Activated T-cell treated with anti-CD3 and anti-CD28 coated beads, Interleukin-2, amount 50 U/mL, for 72 hours (primary cell): ENCODE data around the gene RPS18. TPM values are rescaled to one million over a fixed set of nuclear protein-coding genes. Genes with fewer than 3 reads are reported as not detected.
A peak's percentile ranks its signal among the peaks of the same experiment; 100 is the strongest.
"Not testable (repeated sequence)": the region's sequence is repeated elsewhere in the genome, so short reads cannot be mapped to it uniquely, and the experiment has no call there.

Experiments
- ATAC-seq, 2 donors: fragments of 150-1000 bp; cut with Tn5 transposase; replicated peaks in 1 of 2; 2 replicates each; pipeline ENCODE4 v1.10.0; 2021; ENCODE audit warnings: moderate library complexity in 2 of 2, mild to moderate bottlenecking in 1 of 2
- DNase-seq, 2 donors: peaks; one replicate each; pipeline ENCODE4 v3.0.0; 2021 to 2022; ENCODE audit warnings: mixed read lengths in 1 of 2
- H3K27ac Mint-ChIP-seq: one replicate; pipeline ENCODE4 v1.8.0; 2022; ENCODE audit warnings: mild to moderate bottlenecking, moderate library complexity, mixed read lengths
- H3K27me3 Mint-ChIP-seq: one replicate; pipeline ENCODE4 v1.8.0; 2022; ENCODE audit warnings: low read depth, mixed read lengths
- H3K36me3 Mint-ChIP-seq, 2 donors: one replicate each; pipeline ENCODE4 v1.8.0; 2022; ENCODE audit warnings: mixed read lengths in 2 of 2, mild to moderate bottlenecking in 1 of 2; ENCODE audit not compliant: insufficient read depth in 2 of 2
- H3K4me1 Mint-ChIP-seq: one replicate; pipeline ENCODE4 v1.8.0; 2022; ENCODE audit warnings: low read depth, mixed read lengths
- H3K4me3 Mint-ChIP-seq, 2 donors: one replicate each; pipeline ENCODE4 v1.8.0; 2022; ENCODE audit warnings: mild to moderate bottlenecking in 2 of 2, mixed read lengths in 2 of 2, moderate library complexity in 2 of 2
- H3K9me3 Mint-ChIP-seq, 2 donors: one replicate each; pipeline ENCODE4 v1.8.0; 2022; ENCODE audit warnings: mixed read lengths in 2 of 2
- total RNA-seq, 2 donors: library from RNA; stranded (reverse); gene quantifications; one replicate each; pipeline ENCODE4 v1.2.3, GENCODE V29; 2022

Gene RPS18
- total RNA-seq, 2 donors from 2014 or later, result 4,335 to 4,825 TPM

DNA sequence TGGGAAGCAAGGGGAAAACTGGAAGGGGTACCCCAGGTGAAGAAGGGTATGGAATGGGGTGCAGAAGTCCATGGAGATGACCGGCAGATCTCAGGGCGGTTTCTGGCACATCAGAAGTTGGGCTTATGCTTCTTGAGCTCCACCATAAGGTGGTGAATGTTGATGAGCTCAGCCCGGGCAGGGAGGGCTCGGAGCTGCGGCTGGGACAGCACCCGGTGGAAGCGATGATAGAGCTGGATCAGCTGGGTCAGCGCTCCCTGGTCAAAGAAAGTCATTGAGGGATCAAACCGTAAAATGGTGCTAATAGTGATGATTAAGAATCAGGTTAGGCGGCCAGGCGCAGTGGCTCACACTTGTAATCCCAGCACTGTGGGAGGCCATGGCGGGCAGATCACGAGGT, 21.1 kb upstream of the RPS18 start:
- ATAC-seq, result no peak
- H3K4me3 Mint-ChIP-seq, result peak overlapping the region; percentile 94 to 95
- no peaks in the 10 kb centered on the region for H3K27me3 Mint-ChIP-seq
- no peaks in the 10 kb centered on the region for H3K9me3 Mint-ChIP-seq
- H3K4me1 Mint-ChIP-seq, result peaks cover 34% of the 10 kb centered on the region
- peak overlapping the region; percentile 63 for H3K27ac Mint-ChIP-seq
- DNase-seq, result no peak
- peaks cover 7 to 18% of the 10 kb centered on the region in 2 donors for H3K36me3 Mint-ChIP-seq

DNA sequence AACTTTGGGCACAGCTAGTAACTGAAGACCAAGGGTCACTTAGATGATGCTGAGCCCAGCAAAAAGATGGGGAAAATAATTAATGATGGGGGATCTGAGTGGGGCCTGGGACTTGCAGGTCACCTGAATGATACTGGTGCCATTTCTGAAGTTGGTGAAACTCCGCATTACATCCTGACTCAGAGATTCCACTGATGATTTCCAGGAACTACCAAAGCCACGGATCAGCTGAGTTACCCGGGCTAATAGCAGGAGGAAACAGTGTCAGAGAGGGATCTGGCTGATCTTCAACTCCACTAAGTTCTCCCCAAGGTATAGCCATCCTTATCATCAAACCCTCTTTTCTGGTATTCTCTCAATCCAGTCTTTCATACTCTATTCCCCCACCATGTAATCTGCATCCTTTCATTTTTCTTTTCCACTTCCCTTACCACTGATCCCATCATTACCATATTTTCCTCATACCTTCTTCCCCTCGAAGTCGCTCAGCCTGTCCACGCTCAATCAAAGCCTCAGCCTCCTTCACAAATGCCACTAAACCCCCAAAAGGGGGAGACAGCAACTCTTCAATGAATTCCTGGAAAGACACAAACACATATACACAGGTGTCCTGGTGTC, 20.4 kb upstream of the RPS18 start:
- Mint-ChIP-seq H3K4me3 (peak overlapping the region in 1 of 2 donors; percentile 94), H3K9me3 (no peaks in the 10 kb centered on the region), H3K36me3 (peaks cover 7 to 18% of the 10 kb centered on the region in 2 donors), H3K27ac (peak overlapping the region; percentile 54), H3K4me1 (peaks cover 34% of the 10 kb centered on the region), H3K27me3 (no peaks in the 10 kb centered on the region)
- DNase-seq, result no peak
- ATAC-seq, result no peak

DNA sequence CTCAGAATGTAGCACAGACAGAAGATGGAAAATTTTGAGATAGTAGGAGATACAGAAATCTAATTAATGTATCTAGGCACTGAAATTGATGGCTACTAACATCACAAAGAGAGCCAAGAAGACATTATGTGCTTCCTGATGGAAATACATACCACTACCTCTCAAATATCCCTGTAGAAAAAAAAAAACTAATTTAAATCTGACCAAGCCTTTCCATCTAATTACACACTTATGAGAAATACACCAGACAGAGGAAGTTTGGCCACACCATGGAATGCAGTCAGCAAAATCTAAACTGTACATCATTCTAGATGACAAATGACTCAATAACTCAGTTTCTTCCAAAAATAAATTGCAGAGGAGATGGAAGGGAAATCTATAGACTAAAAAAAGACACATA, 19.1 kb upstream of the RPS18 start:
- H3K4me1 Mint-ChIP-seq, result peaks cover 34% of the 10 kb centered on the region
- no peaks in the 10 kb centered on the region for H3K9me3 Mint-ChIP-seq
- peak overlapping the region; percentile 83 for H3K27ac Mint-ChIP-seq
- DNase-seq, result no peak
- ATAC-seq, result no peak
- no peak overlapping the region for H3K4me3 Mint-ChIP-seq
- H3K27me3 Mint-ChIP-seq, result no peaks in the 10 kb centered on the region
- peaks cover 7 to 18% of the 10 kb centered on the region in 2 donors for H3K36me3 Mint-ChIP-seq

GRCh38 chr6:33254591-33254990, 17.3 kb upstream of the RPS18 start:
- Mint-ChIP-seq H3K9me3 (no peaks in the 10 kb centered on the region), H3K27ac (no peak overlapping the region), H3K4me1 (peaks cover 24% of the 10 kb centered on the region), H3K4me3 (no peak overlapping the region), H3K27me3 (no peaks in the 10 kb centered on the region), H3K36me3 (peaks cover 7 to 22% of the 10 kb centered on the region in 2 donors)
- no peak for DNase-seq
- ATAC-seq, result no peak

DNA sequence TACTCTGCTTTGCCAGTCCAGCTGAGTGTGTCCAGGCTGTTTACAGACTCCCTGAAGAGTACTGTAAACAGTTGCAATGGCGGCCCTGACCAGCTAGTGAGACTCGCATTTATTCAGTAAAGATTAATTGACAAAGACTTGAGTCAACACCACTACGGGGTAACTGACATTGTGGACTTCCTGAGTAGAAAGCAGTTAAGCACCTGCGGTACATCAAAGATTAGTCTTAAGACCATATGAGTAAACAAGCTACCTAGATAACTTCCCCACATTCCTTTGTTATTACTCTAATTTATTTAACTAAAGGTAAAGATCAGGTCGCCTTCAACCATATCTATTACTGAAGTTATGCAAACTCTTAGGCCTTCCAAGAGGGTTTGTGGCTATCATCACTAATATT, 12.8 kb upstream of the RPS18 start:
- H3K9me3 Mint-ChIP-seq, result no peaks in the 10 kb centered on the region
- H3K4me1 Mint-ChIP-seq, result no peaks in the 10 kb centered on the region
- ATAC-seq (no peak), DNase-seq (no peak)
- H3K27me3 Mint-ChIP-seq, result no peaks in the 10 kb centered on the region
- peaks cover 2 to 21% of the 10 kb centered on the region in 2 donors for H3K36me3 Mint-ChIP-seq
- H3K4me3 Mint-ChIP-seq, result no peak overlapping the region
- H3K27ac Mint-ChIP-seq, result no peak overlapping the region

DNA sequence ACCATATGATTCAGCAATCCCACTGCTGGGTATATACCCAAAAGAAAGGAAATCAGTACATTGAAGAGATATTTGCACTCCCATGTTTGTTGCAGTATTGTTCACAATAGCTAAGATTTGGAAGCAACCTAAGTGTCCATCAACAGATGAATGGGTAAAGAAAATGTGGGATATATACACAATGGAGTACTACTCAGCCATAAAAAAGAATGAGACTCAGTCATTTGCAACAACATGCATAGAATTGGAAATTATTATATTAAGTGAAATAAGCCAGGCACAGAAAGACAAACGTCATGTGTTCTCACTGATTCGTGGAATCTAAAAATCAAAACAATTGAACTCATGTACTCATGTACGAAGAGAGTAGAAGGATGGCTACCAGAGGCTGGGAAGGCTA, 9.4 kb upstream of the RPS18 start:
- not testable (repeated sequence) for H3K27ac Mint-ChIP-seq

DNA sequence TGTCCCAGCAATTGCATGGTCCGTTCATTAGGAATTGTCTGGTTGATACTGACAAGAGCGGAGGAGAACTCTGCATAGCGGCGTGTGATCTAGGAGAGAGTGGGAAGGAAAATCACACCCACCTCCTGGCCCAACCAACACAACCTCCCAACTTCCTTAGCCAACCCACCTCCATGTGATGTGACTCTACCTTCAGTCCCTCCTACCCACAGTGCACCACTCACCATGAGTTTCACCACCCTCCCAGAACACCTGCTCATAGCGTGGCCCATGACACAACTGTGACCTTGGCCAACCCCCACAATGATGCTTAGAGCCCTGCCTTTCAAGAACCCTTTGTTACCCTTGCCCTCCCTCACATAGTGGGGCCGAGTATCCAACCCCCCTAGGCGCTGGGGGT, 7.9 kb upstream of the RPS18 start:
- peaks cover 2 to 33% of the 10 kb centered on the region in 2 donors for H3K36me3 Mint-ChIP-seq
- no peak for ATAC-seq
- no peak overlapping the region for H3K27ac Mint-ChIP-seq

More for the DNA sequence above, 9.4 kb upstream of the RPS18 start:
- H3K4me3 Mint-ChIP-seq, DNase-seq, H3K4me1 Mint-ChIP-seq, H3K27me3 Mint-ChIP-seq, ATAC-seq, H3K9me3 Mint-ChIP-seq: not testable (repeated sequence)
- peaks cover 2 to 27% of the 10 kb centered on the region in 2 donors for H3K36me3 Mint-ChIP-seq

DNA sequence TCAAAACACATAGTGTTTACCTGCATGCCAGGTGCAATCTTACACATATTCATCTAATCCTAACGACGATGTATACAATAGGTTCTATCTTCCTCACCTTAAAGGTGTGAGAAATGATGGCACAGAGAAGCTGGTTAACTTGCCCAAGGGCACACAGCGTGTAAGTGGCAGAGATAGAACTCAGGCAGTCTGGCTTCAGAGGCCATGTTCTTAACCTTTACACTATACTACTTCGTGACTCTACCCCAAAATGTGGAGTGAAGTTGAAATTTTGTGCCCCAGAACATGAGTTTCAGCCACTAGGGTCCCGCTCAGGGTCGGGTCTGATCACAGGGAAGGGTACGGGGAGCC, 783 bp upstream of the RPS18 start:
- Mint-ChIP-seq H3K4me1 (peaks cover 55% of the 10 kb centered on the region), H3K27me3 (no peaks in the 10 kb centered on the region), H3K9me3 (no peaks in the 10 kb centered on the region), H3K36me3 (peaks cover 28 to 54% of the 10 kb centered on the region in 2 donors), H3K27ac (peak overlapping the region; percentile 98), H3K4me3 (peak overlapping the region; percentile 94 to 98)
- ATAC-seq (no peak), DNase-seq (no peak)

More for the DNA sequence above, 7.9 kb upstream of the RPS18 start:
- Mint-ChIP-seq H3K27me3 (no peaks in the 10 kb centered on the region), H3K4me1 (no peaks in the 10 kb centered on the region), H3K4me3 (no peak overlapping the region), H3K9me3 (no peaks in the 10 kb centered on the region)
- no peak for DNase-seq

- DNase-seq, result no peak
- peaks cover 28 to 55% of the 10 kb centered on the region in 2 donors for H3K36me3 Mint-ChIP-seq
- peak overlapping the region; percentile 98 for H3K27ac Mint-ChIP-seq
- peaks cover 66% of the 10 kb centered on the region for H3K4me1 Mint-ChIP-seq
- H3K9me3 Mint-ChIP-seq, result no peaks in the 10 kb centered on the region
- H3K4me3 Mint-ChIP-seq, result peak overlapping the region; percentile 94 to 98
- peak; percentile 2 to 4 for ATAC-seq
- H3K27me3 Mint-ChIP-seq, result no peaks in the 10 kb centered on the region
These were observed 627 bp downstream of the RPS18 start for GRCh38 chr6:33272275-33273128.

GRCh38 chr6:33273129-33273923, 1.5 kb downstream of the RPS18 start:
- ATAC-seq, result no peak
- Mint-ChIP-seq H3K9me3 (no peaks in the 10 kb centered on the region), H3K4me3 (peak overlapping the region; percentile 94 to 98), H3K27ac (peak overlapping the region; percentile 98), H3K27me3 (no peaks in the 10 kb centered on the region), H3K4me1 (peaks cover 74% of the 10 kb centered on the region), H3K36me3 (peaks cover 28 to 49% of the 10 kb centered on the region in 2 donors)
- no peak for DNase-seq

DNA sequence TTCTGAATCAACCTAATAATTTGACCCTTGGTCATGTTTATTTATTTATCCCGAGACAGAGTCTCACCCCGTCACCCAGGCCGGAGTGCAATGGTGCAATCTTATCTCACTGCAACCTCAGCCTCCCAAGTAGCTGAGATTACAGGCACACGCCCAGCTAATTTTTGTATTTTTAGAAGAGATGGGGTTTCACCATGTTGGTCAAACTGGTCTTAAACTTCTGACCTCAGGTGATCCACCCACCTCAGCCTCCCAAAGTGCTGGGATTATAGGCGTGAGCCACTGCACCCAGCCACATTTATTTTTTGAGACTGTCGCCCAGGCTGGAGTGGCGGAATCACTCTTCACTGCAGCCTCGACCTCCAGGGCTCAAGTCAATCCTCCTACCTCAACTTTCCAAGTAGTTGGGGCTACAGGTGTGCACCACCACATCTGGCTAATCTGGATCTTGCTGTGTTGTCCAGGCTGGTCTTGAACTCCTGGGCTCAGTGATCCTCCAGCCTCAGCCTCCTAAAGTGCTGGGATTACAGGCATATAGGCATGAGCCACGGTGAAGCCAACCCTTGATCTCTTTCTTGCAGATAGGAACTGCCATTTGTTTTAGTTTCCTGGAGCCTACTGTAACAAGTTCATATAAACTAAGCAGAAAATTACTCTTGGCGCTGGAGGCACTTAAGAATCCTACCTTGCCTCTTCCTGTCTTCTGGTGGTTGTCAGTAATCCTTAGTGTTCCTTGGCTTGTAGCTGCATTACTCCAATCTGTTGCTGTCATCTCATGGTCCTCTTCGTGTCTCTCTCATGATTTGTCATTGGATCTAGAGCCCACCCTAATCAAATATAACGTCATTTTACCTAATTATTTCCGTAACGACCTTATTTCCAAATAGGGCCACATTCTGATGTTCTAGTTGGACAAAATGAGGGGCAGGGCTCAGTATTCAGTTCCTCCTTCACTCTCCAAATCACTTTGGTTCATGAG, 2.3 kb downstream of the RPS18 start:
- peaks cover 81% of the 10 kb centered on the region for H3K4me1 Mint-ChIP-seq

More for the DNA sequence above, 2.3 kb downstream of the RPS18 start:
- Mint-ChIP-seq H3K9me3 (no peaks in the 10 kb centered on the region), H3K36me3 (peaks cover 28 to 49% of the 10 kb centered on the region in 2 donors), H3K4me3 (peak overlapping the region; percentile 94 to 98), H3K27ac (peak overlapping the region; percentile 98), H3K27me3 (no peaks in the 10 kb centered on the region)
- ATAC-seq (no peak), DNase-seq (no peak)
